Measurements from ENCODE around the gene NAALADL1. TPM values are rescaled to one million over a fixed set of nuclear protein-coding genes. Genes with fewer than 3 reads are reported as not detected.
A peak's percentile ranks its signal among the peaks of the same experiment; 100 is the strongest.

NAALADL1 gene
- total RNA-seq, 5 donors from 2014 or later (not counting 1 experiment from before 2014, with no cell fraction given), result 10.2 to 30.1 (median 26.1) TPM

DNA sequence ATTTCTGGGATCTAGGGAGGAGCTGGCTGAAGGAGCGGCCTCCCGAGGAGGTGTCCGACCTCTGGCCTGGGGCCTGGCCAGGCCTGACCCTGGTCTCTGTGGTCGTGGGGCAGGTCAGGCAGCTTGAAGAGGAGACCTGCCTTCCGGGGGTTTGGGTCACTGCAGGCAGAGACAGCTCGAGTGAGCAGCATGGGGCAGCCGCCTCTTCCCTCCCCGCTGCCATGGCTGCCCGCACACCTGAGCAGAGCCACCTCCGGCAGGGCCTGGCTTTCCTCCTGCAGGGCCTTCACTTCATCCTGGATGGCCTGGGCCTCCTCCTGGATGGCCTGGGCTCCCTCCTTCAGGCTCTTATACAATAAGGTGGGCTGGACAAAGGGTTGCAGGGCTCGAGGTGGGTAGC is 8.0 kb upstream of the NAALADL1 start:
- no peaks in the 10 kb centered on the region for H3K4me1 Mint-ChIP-seq
- H3K4me3 ChIP-seq (ENCODE audit: control insufficient read depth in 1 of 2, extremely low read depth in 1 of 2, low read length in 1 of 2), result no peak overlapping the region
- no peak overlapping the region for H3K4me3 Mint-ChIP-seq
- no peaks in the 10 kb centered on the region for H3K36me3 ChIP-seq (ENCODE audit: control insufficient read depth in 2 of 2, extremely low read depth in 1 of 2, insufficient read depth in 1 of 2, low read length in 1 of 2)
- H3K4me1 ChIP-seq (ENCODE audit: control insufficient read depth in 1 of 2, extremely low read depth in 1 of 2, insufficient read depth in 2 of 2, low read length in 2 of 2), result no peaks in the 10 kb centered on the region
- no peak overlapping the region for H3K27ac ChIP-seq (ENCODE audit: low read length)
- H3K27me3 ChIP-seq (replicated peaks in 1 of 2; ENCODE audit: control insufficient read depth in 2 of 2, extremely low read depth in 1 of 2, insufficient read depth in 2 of 2, low read length in 1 of 2), result peaks cover 0 to 13% of the 10 kb centered on the region in 2 experiments
- WGBS (ENCODE audit: insufficient coverage), result 78% methylated on average over 11 of the region's 11 CpGs
- ChIA-PET CTCF (no interaction called here), POLR2A (no interaction called here)
- H3K27ac Mint-ChIP-seq, result no peak overlapping the region
- ATAC-seq (replicated peaks in 1 of 4) (no peak), DNase-seq (no peak)
- no peaks in the 10 kb centered on the region for H3K9me3 ChIP-seq
- no peaks in the 10 kb centered on the region for H3K9me3 Mint-ChIP-seq
- no peaks in the 10 kb centered on the region for H3K36me3 Mint-ChIP-seq
- no peaks in the 10 kb centered on the region for H3K27me3 Mint-ChIP-seq

DNA sequence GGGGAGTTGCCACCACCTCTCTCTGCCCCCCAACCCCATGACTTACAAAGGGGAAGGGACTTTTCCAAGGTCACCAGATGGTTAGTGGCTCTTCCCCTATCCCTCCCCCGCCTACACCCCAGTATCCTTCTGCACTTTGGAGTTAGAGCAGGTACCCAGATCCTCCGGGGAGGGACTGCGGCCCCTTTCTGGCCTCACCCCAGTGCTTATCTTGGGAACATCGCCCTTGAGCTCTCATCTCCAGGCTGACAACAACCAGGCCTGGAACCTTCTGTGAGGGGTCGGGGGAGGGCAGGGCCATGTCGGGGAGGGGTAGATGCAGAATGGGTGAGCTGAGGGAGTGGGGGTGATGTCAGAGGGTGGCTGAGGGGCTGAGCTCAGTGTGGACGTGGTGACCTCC is 7.5 kb upstream of the NAALADL1 start:
- H3K4me1 ChIP-seq (ENCODE audit: control insufficient read depth in 1 of 2, extremely low read depth in 1 of 2, insufficient read depth in 2 of 2, low read length in 2 of 2), result no peaks in the 10 kb centered on the region
- no peaks in the 10 kb centered on the region for H3K9me3 ChIP-seq
- CTCF ChIA-PET, result no interaction called here
- Mint-ChIP-seq H3K27ac (no peak overlapping the region), H3K4me1 (peaks cover 0 to 4% (median 2%) of the 10 kb centered on the region in 3 donors), H3K36me3 (no peaks in the 10 kb centered on the region), H3K9me3 (no peaks in the 10 kb centered on the region), H3K27me3 (no peaks in the 10 kb centered on the region), H3K4me3 (no peak overlapping the region)
- POLR2A ChIA-PET, result no interaction called here
- DNase-seq (no peak), ATAC-seq (replicated peaks in 1 of 4) (no peak)
- H3K36me3 ChIP-seq (ENCODE audit: control insufficient read depth in 2 of 2, extremely low read depth in 1 of 2, insufficient read depth in 1 of 2, low read length in 1 of 2), result no peaks in the 10 kb centered on the region
- H3K27me3 ChIP-seq (replicated peaks in 1 of 2; ENCODE audit: control insufficient read depth in 2 of 2, extremely low read depth in 1 of 2, insufficient read depth in 2 of 2, low read length in 1 of 2), result peaks cover 0 to 13% of the 10 kb centered on the region in 2 experiments
- no peak overlapping the region for H3K4me3 ChIP-seq (ENCODE audit: control insufficient read depth in 1 of 2, extremely low read depth in 1 of 2, low read length in 1 of 2)
- H3K27ac ChIP-seq (ENCODE audit: low read length), result no peak overlapping the region
- WGBS (ENCODE audit: insufficient coverage), result 91% methylated on average over 4 of the region's 7 CpGs

DNA sequence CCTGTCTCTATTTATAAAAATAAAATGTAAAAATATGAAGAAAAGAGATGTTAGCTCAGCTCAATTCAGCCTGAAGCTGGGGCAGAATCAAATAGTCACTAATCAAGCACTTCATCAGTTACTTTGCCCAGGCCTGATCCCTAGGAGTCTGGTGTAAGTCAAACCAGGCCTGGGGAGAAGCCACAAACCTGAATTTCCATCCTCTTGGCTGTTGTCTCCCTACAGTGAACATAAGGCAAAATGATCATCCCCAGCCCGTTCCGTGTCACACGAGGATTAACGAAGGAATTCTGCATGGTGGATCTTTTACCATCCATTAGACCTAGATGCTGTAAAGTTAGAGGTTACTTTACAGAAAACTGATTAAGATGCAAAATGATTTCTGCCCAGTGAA is 6.5 kb upstream of the NAALADL1 start:
- POLR2A ChIA-PET, result no interaction called here
- no peak for ATAC-seq (replicated peaks in 1 of 4)
- no peak overlapping the region for H3K27ac ChIP-seq (ENCODE audit: low read length)
- no peak overlapping the region for H3K4me3 ChIP-seq (ENCODE audit: control insufficient read depth in 1 of 2, extremely low read depth in 1 of 2, low read length in 1 of 2)
- CTCF ChIA-PET, result no interaction called here
- no CpG with 5 or more reads among the region's 4 CpGs for WGBS (ENCODE audit: insufficient coverage)
- Mint-ChIP-seq H3K27me3 (no peaks in the 10 kb centered on the region), H3K4me1 (peaks cover 0 to 4% (median 2%) of the 10 kb centered on the region in 3 donors), H3K9me3 (no peaks in the 10 kb centered on the region), H3K36me3 (no peaks in the 10 kb centered on the region), H3K4me3 (no peak overlapping the region), H3K27ac (no peak overlapping the region)
- H3K9me3 ChIP-seq, result no peaks in the 10 kb centered on the region
- DNase-seq, result no peak
- H3K27me3 ChIP-seq (replicated peaks in 1 of 2; ENCODE audit: control insufficient read depth in 2 of 2, extremely low read depth in 1 of 2, insufficient read depth in 2 of 2, low read length in 1 of 2), result peaks cover 0 to 13% of the 10 kb centered on the region in 2 experiments
- no peaks in the 10 kb centered on the region for H3K36me3 ChIP-seq (ENCODE audit: control insufficient read depth in 2 of 2, extremely low read depth in 1 of 2, insufficient read depth in 1 of 2, low read length in 1 of 2)
- no peaks in the 10 kb centered on the region for H3K4me1 ChIP-seq (ENCODE audit: control insufficient read depth in 1 of 2, extremely low read depth in 1 of 2, insufficient read depth in 2 of 2, low read length in 2 of 2)

DNA sequence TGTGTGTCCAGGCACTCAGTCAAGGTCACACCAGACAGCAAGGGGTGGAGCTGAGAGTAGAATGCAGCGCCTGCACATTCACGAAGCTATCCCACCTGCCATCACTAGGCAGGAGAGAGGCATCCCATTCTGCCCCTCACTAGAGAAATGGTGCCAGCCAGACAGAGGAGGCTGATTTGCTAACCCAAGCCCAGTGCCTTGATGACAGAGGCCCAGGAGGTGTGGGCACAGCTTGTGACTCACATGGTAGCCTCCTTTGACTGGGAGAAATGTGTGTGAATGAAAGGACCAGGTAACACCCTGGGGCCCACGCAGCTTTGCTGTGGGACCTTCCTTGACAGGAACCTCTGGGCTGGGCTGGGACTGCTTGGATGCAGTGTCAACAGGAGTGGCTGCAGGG is 5.2 kb upstream of the NAALADL1 start:
- no peak for DNase-seq
- Histone ChIP-seq H3K9me3 (no peaks in the 10 kb centered on the region), H3K27me3 (replicated peaks in 1 of 2; ENCODE audit: control insufficient read depth in 2 of 2, extremely low read depth in 1 of 2, insufficient read depth in 2 of 2, low read length in 1 of 2) (peaks cover 0 to 16% of the 10 kb centered on the region in 2 experiments), H3K36me3 (ENCODE audit: control insufficient read depth in 2 of 2, extremely low read depth in 1 of 2, insufficient read depth in 1 of 2, low read length in 1 of 2) (no peaks in the 10 kb centered on the region), H3K4me3 (ENCODE audit: control insufficient read depth in 1 of 2, extremely low read depth in 1 of 2, low read length in 1 of 2) (no peak overlapping the region), H3K4me1 (ENCODE audit: control insufficient read depth in 1 of 2, extremely low read depth in 1 of 2, insufficient read depth in 2 of 2, low read length in 2 of 2) (no peaks in the 10 kb centered on the region), H3K27ac (ENCODE audit: low read length) (no peak overlapping the region)
- Mint-ChIP-seq H3K36me3 (no peaks in the 10 kb centered on the region), H3K27ac (no peak overlapping the region), H3K27me3 (no peaks in the 10 kb centered on the region), H3K9me3 (no peaks in the 10 kb centered on the region), H3K4me1 (peaks cover 0 to 4% (median 2%) of the 10 kb centered on the region in 3 donors), H3K4me3 (no peak overlapping the region)
- ATAC-seq (replicated peaks in 1 of 4), result no peak
- POLR2A ChIA-PET, result no interaction called here
- WGBS (ENCODE audit: insufficient coverage), result 91% methylated on average over 1 of the region's 3 CpGs
- CTCF ChIA-PET, result no interaction called here

DNA sequence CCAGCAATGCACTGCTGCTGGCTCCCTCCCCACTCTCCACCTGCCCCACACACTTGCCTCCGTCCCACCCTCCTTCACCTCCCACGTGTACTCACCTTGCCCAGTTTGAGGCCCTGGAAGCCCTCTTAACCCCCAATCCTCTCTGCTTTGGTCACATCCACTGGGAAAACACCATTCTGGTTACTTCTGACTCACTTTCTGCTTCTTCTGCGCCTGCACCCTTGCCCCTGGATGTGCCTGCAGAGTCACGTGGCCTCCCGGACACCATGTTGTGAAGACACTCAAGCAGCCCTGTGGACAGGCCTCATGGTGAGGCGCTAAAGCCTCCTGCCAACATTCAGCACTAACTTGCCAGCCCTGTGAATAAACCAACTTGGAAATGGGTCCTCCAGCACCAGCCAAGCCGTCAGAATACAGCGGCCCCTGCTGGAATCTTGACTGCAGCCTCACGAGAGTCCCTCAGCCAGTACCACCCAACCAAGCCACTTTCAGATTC is 2.6 kb upstream of the NAALADL1 start:
- no peak overlapping the region for H3K4me3 Mint-ChIP-seq
- WGBS (ENCODE audit: insufficient coverage), result 86% methylated on average over 6 of the region's 9 CpGs
- POLR2A ChIA-PET, result no interaction called here
- no peaks in the 10 kb centered on the region for H3K9me3 ChIP-seq
- no peak overlapping the region for H3K27ac ChIP-seq (ENCODE audit: low read length)
- CTCF ChIA-PET, result no interaction called here
- no peak overlapping the region for H3K27ac Mint-ChIP-seq
- H3K4me3 ChIP-seq (ENCODE audit: control insufficient read depth in 1 of 2, extremely low read depth in 1 of 2, low read length in 1 of 2), result no peak overlapping the region
- DNase-seq (peak in 1 of 35 experiments; percentile 5), ATAC-seq (replicated peaks in 1 of 4) (peak in 1 of 4 experiments; percentile 51)
- no peaks in the 10 kb centered on the region for H3K4me1 ChIP-seq (ENCODE audit: control insufficient read depth in 1 of 2, extremely low read depth in 1 of 2, insufficient read depth in 2 of 2, low read length in 2 of 2)
- peaks cover 0 to 4% (median 2%) of the 10 kb centered on the region in 3 donors for H3K4me1 Mint-ChIP-seq
- no peaks in the 10 kb centered on the region for H3K27me3 Mint-ChIP-seq
- no peaks in the 10 kb centered on the region for H3K9me3 Mint-ChIP-seq
- H3K36me3 Mint-ChIP-seq, result no peaks in the 10 kb centered on the region
- H3K27me3 ChIP-seq (replicated peaks in 1 of 2; ENCODE audit: control insufficient read depth in 2 of 2, extremely low read depth in 1 of 2, insufficient read depth in 2 of 2, low read length in 1 of 2), result peaks cover 0 to 12% of the 10 kb centered on the region in 2 experiments
- no peaks in the 10 kb centered on the region for H3K36me3 ChIP-seq (ENCODE audit: control insufficient read depth in 2 of 2, extremely low read depth in 1 of 2, insufficient read depth in 1 of 2, low read length in 1 of 2)

DNA sequence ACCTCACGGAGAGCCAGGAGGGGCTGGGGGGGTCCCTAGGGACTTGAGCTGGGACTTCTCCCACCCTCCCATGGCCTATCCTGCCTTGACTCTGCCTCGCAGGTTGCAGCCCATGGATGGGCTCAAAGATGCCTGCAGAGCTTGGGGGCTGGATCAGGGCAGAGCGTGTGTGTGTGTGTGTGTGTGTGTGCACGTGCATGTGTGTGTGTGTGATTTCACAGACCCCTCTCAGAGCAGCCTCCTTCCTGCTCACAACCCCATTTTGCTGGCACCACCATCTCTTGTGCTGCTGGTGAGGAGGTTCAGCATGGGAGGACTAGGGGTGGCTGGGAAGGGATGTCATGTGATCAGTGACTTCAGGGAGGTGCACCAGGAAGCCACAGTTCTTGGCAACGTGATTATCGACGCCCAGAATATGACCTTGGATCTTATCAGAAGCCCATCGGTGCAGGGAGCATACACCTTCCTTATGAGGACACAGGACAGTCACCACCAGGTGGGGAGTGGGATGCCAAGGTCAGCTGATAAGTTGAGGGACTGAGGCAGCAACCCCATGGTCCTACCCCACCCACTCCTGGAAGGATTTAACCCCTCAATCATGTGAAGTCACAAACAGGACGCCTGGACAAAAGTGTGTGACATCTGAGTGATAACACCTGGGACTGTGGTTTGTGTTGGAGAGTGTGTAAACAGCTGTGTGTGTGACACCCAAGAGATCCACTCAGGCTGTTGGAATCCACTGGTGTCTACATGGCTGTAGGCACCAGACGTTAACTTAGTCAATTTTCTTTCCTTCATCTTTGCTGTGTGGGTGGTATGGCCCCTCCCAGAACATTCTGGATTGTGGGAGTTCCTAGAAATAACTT is 1.8 kb upstream of the NAALADL1 start:
- H3K4me1 ChIP-seq (ENCODE audit: control insufficient read depth in 1 of 2, extremely low read depth in 1 of 2, insufficient read depth in 2 of 2, low read length in 2 of 2), result no peaks in the 10 kb centered on the region
- no peak overlapping the region for H3K4me3 ChIP-seq (ENCODE audit: control insufficient read depth in 1 of 2, extremely low read depth in 1 of 2, low read length in 1 of 2)
- no peaks in the 10 kb centered on the region for H3K9me3 Mint-ChIP-seq
- no peaks in the 10 kb centered on the region for H3K36me3 Mint-ChIP-seq
- no peak overlapping the region for H3K27ac Mint-ChIP-seq
- peaks cover 0 to 12% of the 10 kb centered on the region in 2 experiments for H3K27me3 ChIP-seq (replicated peaks in 1 of 2; ENCODE audit: control insufficient read depth in 2 of 2, extremely low read depth in 1 of 2, insufficient read depth in 2 of 2, low read length in 1 of 2)
- DNase-seq (no peak), ATAC-seq (replicated peaks in 1 of 4) (no peak)
- CTCF ChIA-PET, result no interaction called here
- no peaks in the 10 kb centered on the region for H3K9me3 ChIP-seq
- WGBS (ENCODE audit: insufficient coverage), result 39% methylated on average over 3 of the region's 10 CpGs
- no peak overlapping the region for H3K4me3 Mint-ChIP-seq
- POLR2A ChIA-PET, result no interaction called here
- no peak overlapping the region for H3K27ac ChIP-seq (ENCODE audit: low read length)
- H3K27me3 Mint-ChIP-seq, result no peaks in the 10 kb centered on the region
- no peaks in the 10 kb centered on the region for H3K36me3 ChIP-seq (ENCODE audit: control insufficient read depth in 2 of 2, extremely low read depth in 1 of 2, insufficient read depth in 1 of 2, low read length in 1 of 2)
- peaks cover 0 to 4% (median 3%) of the 10 kb centered on the region in 3 donors for H3K4me1 Mint-ChIP-seq
